Measurements from ENCODE around the gene SLC17A9.

The SLC17A9 gene

GRCh38 chr20:63003546-63003945, 51.0 kb downstream of the SLC17A9 start:
- no peak for DNase-seq (ENCODE audit: low spot score)

GRCh38 chr20:63004607-63005364, 52.3 kb downstream of the SLC17A9 start:
- no peak for DNase-seq (ENCODE audit: low spot score)

GRCh38 chr20:63005365-63005861, 52.9 kb downstream of the SLC17A9 start:
- DNase-seq (ENCODE audit: low spot score): no peak

- DNase-seq (ENCODE audit: low spot score): no peak
Observed at GRCh38 chr20:63005862-63006539, 53.5 kb downstream of the SLC17A9 start.

GRCh38 chr20:63006540-63007359, 54.2 kb downstream of the SLC17A9 start, which contains the start of gene BHLHE23:
BHLHE23 (minus strand) TSS chr20:63006964; CDS start chr20:63006774, 190 bp downstream.
- DNase-seq (ENCODE audit: low spot score): no peak

- no peak for DNase-seq (ENCODE audit: low spot score)
Observed at GRCh38 chr20:63007360-63007645, 54.8 kb downstream of the SLC17A9 start.

GRCh38 chr20:63007646-63008488, 55.4 kb downstream of the SLC17A9 start:
- DNase-seq (ENCODE audit: low spot score): no peak

GRCh38 chr20:63008541-63009044, 56.1 kb downstream of the SLC17A9 start:
- DNase-seq (ENCODE audit: low spot score): no peak

GRCh38 chr20:63009045-63009961, 56.8 kb downstream of the SLC17A9 start:
- peak; percentile 94 for DNase-seq (ENCODE audit: low spot score)

GRCh38 chr20:63009988-63010769, 57.7 kb downstream of the SLC17A9 start:
- peak; percentile 54 for DNase-seq (ENCODE audit: low spot score)

GRCh38 chr20:63011798-63012197, 59.3 kb downstream of the SLC17A9 start:
- no peak for DNase-seq (ENCODE audit: low spot score)

GRCh38 chr20:63013207-63013606, 60.7 kb downstream of the SLC17A9 start:
- no peak for DNase-seq (ENCODE audit: low spot score)

GRCh38 chr20:63014287-63014686, 61.8 kb downstream of the SLC17A9 start:
- no peak for DNase-seq (ENCODE audit: low spot score)

GRCh38 chr20:63014710-63015109, 62.2 kb downstream of the SLC17A9 start:
- no peak for DNase-seq (ENCODE audit: low spot score)

- no peak for DNase-seq (ENCODE audit: low spot score)
Observed at GRCh38 chr20:63015147-63015661, 62.7 kb downstream of the SLC17A9 start.

GRCh38 chr20:63015662-63016361, 63.3 kb downstream of the SLC17A9 start:
- DNase-seq (ENCODE audit: low spot score): no peak

GRCh38 chr20:63016514-63017075, 64.1 kb downstream of the SLC17A9 start:
- no peak for DNase-seq (ENCODE audit: low spot score)

GRCh38 chr20:63017076-63017825, 64.7 kb downstream of the SLC17A9 start:
- no peak for DNase-seq (ENCODE audit: low spot score)
